Right hindlimb (tissue), 1 donor: ENCODE data around the gene ZNF423.

Experiments used
- DNase-seq: peaks from one replicate; pipeline ENCODE4 v3.0.0-alpha.2; 2018

Gene ZNF423

DNA sequence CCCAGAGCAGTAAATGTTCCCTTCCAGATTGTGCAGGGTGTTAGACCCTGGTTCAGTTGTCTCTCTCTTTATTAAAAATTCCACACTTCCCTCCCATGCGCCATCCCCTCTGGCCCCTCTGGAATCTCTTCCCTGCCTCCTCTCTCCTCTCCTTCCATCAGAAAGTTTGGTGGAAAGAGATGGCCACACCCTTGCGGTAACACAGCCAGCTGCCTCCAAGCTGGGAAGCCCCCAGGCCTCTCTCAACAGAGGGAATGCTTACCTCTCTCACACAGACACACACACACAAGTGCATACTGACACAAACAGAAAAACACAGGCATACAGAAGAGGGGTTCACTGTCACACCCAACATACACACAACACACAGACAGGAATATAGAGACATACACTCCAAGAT lies 261.8 kb downstream of the ZNF423 start:
- DNase-seq = peak; percentile 43

DNA sequence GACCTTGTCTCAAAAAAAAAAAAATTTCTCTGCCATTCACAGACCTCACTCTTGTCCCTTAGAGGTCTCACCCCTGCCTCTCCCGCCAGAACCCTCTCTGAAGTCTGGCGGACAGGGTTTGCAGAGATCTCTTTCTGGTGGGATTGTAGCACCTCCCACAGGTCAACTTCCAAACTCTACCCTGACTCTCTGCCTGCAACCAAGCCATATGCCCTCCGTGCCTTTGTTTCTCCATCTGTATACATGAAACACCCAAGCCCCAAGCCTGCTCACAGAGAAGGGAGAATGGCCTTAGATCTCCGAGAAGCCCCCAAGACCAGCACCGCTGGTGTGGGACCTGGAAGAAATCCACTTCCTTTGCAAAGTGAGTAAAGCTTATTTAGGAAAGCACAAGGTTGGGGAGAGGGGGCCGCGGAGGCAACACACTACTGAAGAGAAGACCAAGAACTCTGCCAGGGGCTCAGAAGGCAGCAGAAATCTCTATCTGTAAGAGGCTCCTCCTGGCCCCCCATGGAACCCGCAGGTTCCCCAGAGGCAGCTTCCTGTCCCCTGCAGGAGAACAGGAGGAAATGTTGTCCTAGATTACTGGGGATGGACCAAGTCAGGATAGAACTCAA lies 262.4 kb downstream of the ZNF423 start:
- peak; percentile 22 for DNase-seq

- peak; percentile 55 for DNase-seq
Observed at GRCh38 chr16:49592546-49593423, 263.1 kb downstream of the ZNF423 start.

- DNase-seq = peak; percentile 10
Observed at GRCh38 chr16:49590166-49590871, 265.6 kb downstream of the ZNF423 start.

DNA sequence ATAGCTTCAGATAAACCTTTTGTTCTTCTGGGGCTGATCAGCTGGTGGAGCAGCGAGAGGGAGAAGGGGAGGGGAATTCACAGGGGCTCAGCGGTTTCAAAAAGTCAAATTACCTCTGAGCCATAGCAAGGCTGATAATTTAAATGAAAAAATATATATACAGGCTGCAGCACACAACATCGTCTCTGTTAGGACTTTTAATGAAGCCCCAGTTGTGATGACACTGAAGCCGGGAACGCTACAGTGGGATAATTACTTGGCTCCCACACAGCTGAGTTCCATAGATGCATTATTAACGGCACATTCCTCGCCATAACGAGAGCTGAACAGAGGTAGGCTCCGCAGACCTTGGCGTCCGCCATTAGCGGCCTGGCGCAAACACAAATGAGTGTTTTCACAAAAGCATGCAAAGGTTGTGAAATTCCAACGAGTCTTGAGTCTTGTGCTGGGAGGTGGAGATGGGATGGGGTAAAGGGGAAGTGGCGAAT lies 266.3 kb downstream of the ZNF423 start:
- DNase-seq = peak; percentile 14

GRCh38 chr16:49588729-49589384 lies 267.1 kb downstream of the ZNF423 start:
- DNase-seq = peak; percentile 18

DNA sequence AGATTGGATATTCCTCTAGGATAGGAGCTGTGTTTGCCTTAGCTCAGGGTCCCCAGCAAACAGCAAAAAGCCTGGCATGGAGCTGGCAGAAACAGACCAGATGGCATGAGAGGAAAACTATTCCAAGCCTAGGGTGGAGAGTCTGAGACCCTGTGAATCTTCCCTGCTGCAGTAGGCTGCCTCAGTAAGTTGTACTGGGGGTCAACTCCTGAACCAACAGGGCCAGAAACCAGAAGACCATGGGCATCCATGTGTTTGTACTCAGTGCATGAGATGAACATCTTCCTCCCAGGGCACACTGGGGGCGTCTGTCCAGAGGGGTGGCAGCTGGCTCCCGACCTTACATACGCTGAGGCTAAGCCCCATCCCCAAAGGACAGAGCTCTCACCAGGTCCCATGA lies 267.9 kb downstream of the ZNF423 start:
- DNase-seq = peak; percentile 12

DNA sequence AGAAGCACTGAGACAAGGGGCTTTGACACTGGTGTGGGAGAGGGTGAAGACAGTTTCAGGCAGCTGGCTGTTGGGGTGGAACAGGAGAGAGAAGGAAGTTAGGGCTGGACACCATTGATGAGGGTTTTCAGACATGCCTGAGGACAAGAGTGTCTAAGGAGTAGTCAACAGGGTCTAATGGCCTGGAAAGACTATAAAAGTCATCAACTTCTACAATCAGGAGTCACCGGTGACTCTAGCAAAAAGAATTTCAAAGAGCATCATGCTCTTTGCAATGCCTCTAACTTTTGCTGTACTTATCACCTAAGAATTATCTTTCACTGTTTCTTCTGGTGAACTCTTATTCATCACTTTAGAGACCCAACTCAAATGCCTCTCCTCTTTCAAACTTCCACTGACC lies 268.4 kb downstream of the ZNF423 start:
- no peak for DNase-seq

DNA sequence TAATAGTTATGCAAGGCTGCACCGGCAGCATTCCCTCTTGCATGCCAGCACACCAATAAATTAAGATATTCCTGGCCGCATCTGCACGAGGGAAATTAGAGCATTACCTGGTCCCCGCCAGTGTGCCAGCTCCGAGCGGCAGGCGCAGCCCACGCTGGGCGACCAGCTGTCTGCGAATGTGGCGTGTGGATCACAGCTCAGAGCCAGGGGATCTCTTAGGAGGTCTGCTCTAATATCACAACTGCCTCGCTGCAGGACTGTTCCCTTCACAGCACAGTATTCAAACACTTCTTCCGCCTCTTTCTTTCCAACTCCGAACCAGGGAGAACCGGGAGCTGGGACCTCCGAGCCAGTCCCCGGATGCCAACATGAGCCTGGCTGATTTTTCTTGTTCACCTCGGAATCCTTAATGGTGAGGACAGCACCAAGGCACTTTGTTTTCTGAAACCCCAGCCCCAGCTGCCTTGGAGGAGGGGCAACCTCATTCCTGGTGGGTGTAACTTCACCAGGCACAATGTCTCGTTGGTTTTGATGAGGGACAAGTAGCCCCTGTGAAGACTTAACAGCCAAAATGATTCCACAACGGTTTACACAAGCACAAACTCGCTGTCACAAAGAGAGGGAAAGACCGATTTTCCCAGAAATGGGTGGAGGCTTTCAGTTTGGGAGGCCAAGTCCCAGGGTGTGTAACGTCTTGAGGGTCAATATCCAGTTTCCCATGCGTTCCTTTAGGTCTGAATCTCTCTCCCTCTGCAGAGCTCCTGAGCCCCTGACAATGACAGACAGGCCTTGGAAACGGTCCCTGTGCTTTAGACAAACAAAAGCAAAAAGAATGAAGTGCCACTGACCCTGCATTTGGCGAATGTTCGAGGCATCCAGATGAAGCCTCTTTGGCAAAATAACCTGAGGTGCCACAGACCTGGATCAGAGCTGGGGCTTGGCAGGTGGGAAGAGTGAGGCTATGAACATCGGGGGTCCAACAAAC lies 269.2 kb downstream of the ZNF423 start:
- peak; percentile 38 for DNase-seq

- no peak for DNase-seq
Observed at GRCh38 chr16:49585143-49585832, 270.6 kb downstream of the ZNF423 start.

DNA sequence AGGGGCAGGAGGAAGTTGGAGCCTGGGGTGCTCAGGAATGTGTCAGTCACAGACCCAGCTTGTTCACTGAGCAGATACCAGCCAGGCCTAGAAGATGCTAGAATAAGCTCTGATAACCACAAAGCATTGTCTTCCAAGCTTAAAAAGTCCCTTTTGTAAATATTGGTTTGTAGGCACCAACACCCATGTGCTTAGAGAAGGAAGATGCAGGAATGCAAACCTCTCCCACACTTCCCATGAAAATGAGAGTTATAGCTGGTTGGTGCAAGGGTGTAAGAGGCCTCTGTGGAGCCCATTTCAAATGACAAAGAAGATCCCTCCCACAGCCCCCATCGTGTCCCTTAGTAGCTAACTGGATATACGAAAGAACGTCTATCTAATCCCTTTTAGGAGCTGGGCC lies 272.0 kb downstream of the ZNF423 start:
- DNase-seq = no peak

DNA sequence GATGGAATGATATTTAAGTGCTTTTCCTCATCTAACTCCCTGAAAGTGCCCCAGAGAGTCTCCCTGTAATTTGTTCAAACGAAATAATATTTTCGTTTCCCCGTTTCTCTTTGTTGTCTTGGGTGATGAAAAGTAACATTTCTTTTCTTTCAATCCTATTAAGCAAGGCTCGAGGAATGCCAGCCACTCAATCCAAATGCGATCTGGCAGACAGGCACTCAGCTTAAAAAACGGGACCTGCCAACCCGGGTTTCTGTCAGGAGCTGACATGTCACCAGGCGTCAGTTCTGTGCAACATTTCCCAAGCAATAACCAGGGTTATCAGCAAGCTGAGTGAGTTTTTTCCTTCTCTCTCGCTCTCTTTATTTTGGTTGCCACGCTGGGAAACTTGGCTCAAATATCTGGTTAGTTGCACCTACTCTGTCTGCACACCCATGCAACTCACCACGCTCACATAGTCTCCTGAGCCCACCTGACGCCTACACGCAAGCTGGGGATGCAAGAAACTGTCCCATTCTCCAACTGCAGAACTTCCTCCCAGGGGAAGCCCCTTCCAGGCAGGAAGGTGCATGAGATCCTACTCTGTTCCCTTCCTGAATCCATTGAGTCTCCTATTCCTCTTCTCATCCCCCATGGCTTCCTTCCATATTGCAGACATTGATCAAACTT lies 274.1 kb downstream of the ZNF423 start:
- no peak for DNase-seq

DNA sequence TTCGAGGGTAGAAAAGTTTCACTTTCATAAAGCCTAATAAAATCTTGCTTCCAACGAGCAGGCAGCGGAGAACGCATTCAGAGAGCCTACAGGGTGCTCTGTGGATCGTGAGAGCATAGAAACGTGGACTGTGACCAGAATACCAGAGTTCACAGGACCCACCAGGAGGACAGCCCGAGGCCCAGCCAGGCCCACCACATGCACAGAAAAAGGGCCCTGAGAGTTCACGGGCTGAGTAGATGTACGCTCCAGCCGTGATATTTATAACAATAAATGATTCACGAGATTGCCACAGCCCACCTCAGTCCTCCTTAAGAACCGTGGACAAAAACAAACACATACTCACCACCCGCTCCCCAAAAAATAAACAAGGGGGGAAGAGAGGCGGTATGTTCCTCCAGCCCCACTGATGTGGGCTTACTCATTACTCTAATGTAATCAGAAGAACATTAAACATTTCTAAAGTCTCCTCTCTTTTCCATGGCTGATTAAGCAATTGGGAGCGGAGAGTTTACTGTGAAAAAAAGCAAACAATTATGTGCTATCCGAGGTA lies 275.1 kb downstream of the ZNF423 start:
- no peak for DNase-seq

DNA sequence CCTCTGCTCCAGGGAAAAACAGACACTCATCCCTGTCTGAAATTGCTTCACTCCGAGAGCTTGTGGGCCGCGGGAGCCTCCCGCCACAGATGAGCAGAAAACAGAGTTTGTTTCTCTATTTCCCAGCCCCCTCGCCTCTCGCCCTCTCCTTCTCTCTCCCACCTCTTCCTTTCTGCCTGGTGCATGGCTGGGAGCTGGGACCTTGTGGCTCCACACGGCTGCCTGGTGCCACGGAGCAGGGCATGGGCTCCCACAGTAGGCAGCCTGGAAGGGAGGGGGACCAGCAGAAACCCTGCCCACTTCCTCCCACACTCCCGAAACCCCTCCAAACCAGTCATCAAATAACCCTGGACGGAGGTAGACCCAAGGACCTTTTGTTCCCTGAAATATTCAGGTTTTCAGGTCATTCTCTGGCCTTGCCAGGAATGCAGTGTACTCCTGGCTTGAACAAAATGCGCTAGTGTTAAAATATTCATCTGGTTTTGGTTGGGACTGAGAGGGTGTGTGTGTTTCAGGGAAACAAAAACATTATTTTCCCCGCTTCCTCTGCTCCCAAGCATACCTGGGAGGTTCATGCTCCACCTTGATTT lies 277.4 kb downstream of the ZNF423 start:
- DNase-seq = peak; percentile 15

GRCh38 chr16:49578018-49578417 lies 277.9 kb downstream of the ZNF423 start:
- no peak for DNase-seq

DNA sequence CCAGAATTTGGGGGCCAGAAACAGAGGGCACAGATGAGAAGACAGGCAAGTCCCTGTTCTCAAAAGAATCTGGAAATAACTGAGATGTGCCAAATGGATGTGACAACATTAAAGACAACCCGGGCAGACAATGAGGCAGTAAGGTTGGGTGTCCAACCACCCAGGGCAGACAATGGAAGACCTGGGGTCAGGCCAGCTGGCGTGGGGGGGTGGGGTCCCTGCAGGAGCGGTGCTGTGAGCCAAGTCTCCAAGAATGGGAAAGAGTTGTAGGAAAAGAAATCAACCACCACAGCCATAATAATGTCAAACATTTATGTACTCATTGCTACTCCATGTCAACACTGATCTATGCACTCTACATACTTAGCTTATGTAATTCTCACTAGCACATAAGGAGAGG lies 279.0 kb downstream of the ZNF423 start:
- DNase-seq = no peak

- DNase-seq = no peak
Observed at GRCh38 chr16:49576173-49576494, 279.8 kb downstream of the ZNF423 start.

DNA sequence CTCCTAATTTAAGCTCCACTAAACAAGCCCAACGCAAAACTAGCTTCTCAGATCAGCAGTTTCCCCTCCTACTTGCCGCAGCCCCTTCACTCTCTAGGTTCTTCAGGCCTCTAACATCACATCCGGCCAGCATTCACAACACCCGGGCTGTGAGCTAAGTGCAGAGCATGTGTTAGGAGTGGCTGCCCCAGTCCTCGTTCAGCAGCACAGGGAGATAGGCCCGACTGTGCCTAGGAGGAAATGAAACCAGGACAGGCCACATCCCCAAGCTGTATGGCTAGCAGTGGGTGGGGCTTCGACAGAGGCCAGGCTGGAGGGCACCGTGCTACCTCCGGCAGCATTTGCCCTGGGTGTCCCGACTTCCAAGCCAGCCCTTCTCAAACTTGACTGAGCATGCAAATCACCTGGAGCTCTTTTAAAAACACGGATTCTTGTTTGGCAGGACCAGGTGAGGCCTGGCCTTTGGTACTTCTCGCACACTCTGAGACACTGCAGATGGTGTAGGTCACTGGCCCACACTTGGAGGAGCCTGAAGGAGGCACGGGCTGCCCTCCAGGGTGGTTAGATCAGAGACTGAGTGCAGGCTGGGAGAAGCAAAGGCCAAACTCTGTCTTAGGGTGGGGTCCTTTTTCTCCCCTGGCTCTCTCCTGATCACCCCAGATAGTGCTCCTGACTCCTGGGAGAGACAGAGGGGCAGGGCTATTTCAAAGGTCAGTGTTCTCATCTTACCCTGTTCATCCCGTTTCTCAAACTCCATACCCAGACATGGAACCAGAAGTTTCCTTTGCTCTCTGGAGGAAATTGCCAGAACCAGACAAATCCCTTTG lies 280.4 kb downstream of the ZNF423 start:
- peak; percentile 49 for DNase-seq

DNA sequence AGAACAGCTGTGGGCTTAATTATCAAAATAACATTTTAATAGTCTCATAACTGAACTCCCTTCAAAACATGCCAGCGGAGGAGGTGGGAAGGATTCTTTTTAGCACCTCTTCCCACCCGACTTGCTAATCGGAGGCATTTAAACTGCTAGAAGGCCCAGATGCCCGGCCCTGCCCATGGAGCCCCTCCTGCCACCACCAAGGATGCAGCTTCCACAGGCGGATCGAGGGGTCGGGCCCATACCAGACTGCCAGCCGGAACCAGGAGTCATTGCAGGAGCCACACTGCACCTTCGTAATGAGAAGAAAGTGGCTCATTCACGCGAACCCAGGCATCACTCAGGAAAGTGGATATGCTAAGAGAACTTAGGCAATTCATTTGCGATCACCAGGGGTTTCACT lies 281.1 kb downstream of the ZNF423 start:
- DNase-seq = peak; percentile 12
